CD14-positive monocyte (primary cell): Measurements from ENCODE around the gene TTC36. TPM values are rescaled to one million over a fixed set of nuclear protein-coding genes. Genes with fewer than 3 reads are reported as not detected.
A peak's percentile ranks its signal among the peaks of the same experiment; 100 is the strongest.

Experiments used
- DNase-seq, 3 donors: peaks; one replicate each; pipeline ENCODE4 v3.0.0-alpha.2; 2011 to 2022
- H2AFZ ChIP-seq: 2 replicates; pipeline ENCODE4 v1.6.0; 2012; ENCODE audit warnings: mild to moderate bottlenecking, low read depth, low read length, inconsistent platforms; ENCODE audit not compliant: insufficient read depth, poor library complexity, severe bottlenecking
- H3K27ac ChIP-seq, 2 donors: 1 replicate in 1 of 2; 2 replicates in 1 of 2; pipeline ENCODE4 v1.5.1; 2012 to 2013; ENCODE audit warnings: low read length in 2 of 2, control low read depth in 1 of 2, inconsistent platforms in 1 of 2, low read depth in 1 of 2, mild to moderate bottlenecking in 1 of 2
- H3K27me3 ChIP-seq, 2 donors: one replicate each; pipeline versions ENCODE4 v1.6.0 to v1.6.1; 2011 to 2013; ENCODE audit warnings: low read length in 2 of 2; ENCODE audit not compliant: control insufficient read depth in 2 of 2, insufficient read depth in 2 of 2
- H3K36me3 ChIP-seq, 2 donors: replicated peaks in 1 of 2; 1 replicate in 1 of 2; 2 replicates in 1 of 2; pipeline versions ENCODE4 v1.5.1 to v1.6.1; 2012 to 2013; ENCODE audit warnings: low read length in 2 of 2, control low read depth in 1 of 2, inconsistent platforms in 1 of 2, mild to moderate bottlenecking in 1 of 2; ENCODE audit not compliant: insufficient read depth in 2 of 2, control insufficient read depth in 1 of 2
- H3K4me1 ChIP-seq, 2 donors: 1 replicate in 1 of 2; 2 replicates in 1 of 2; pipeline versions ENCODE4 v1.5.1 to v1.6.1; 2012 to 2013; ENCODE audit warnings: low read length in 2 of 2, control low read depth in 1 of 2, inconsistent platforms in 1 of 2, mild to moderate bottlenecking in 1 of 2, moderate library complexity in 1 of 2; ENCODE audit not compliant: insufficient read depth in 2 of 2, control insufficient read depth in 1 of 2
- H3K4me2 ChIP-seq: replicated peaks from 2 replicates; pipeline ENCODE3; 2012; ENCODE audit warnings: low read length, moderate library complexity, mild to moderate bottlenecking; ENCODE audit not compliant: poor library complexity, severe bottlenecking; ENCODE audit errors: extremely low read depth
- H3K4me3 ChIP-seq, 3 experiments: fragments of 200-600 bp in 1 of 3; sonication (generic) in 1 of 3; replicated peaks in 1 of 3; 1 replicate in 2 of 3; 2 replicates in 1 of 3; pipeline ENCODE4 v1.5.1; 2011 to 2013; ENCODE audit warnings: low read length in 3 of 3, mild to moderate bottlenecking in 3 of 3, control low read depth in 2 of 3, low read depth in 2 of 3, inconsistent platforms in 1 of 3, moderate library complexity in 1 of 3
- H3K79me2 ChIP-seq: 2 replicates; pipeline ENCODE4 v1.6.0; 2012; ENCODE audit warnings: mild to moderate bottlenecking, control low read depth, inconsistent platforms, low read length, moderate library complexity; ENCODE audit not compliant: insufficient read depth
- H3K9ac ChIP-seq: 2 replicates; pipeline ENCODE4 v1.6.0; 2017; ENCODE audit warnings: low read length, mild to moderate bottlenecking; ENCODE audit not compliant: insufficient read depth, poor library complexity, severe bottlenecking
- H3K9me3 ChIP-seq, 2 donors: replicated peaks in 1 of 2; 1 replicate in 1 of 2; 2 replicates in 1 of 2; pipeline versions ENCODE4 v1.5.1 to v1.6.1; 2012 to 2013; ENCODE audit warnings: low read length in 2 of 2, control low read depth in 1 of 2; ENCODE audit not compliant: control insufficient read depth in 1 of 2, insufficient read depth in 1 of 2
- H4K20me1 ChIP-seq: 2 replicates; pipeline ENCODE4 v1.6.0; 2012; ENCODE audit warnings: mild to moderate bottlenecking, low read length, control low read depth, moderate library complexity; ENCODE audit not compliant: insufficient read depth
- H3K27ac Mint-ChIP-seq, 7 donors: one replicate each; pipeline ENCODE4 v1.8.0; 2020; ENCODE audit warnings: mild to moderate bottlenecking in 7 of 7, mixed read lengths in 7 of 7, moderate library complexity in 6 of 7, inconsistent platforms in 2 of 7
- H3K27me3 Mint-ChIP-seq, 3 donors: one replicate each; pipeline ENCODE4 v1.8.0; 2021 to 2022; ENCODE audit warnings: low read depth in 3 of 3, mild to moderate bottlenecking in 3 of 3, mixed read lengths in 3 of 3, moderate library complexity in 3 of 3, inconsistent platforms in 1 of 3
- H3K36me3 Mint-ChIP-seq, 2 donors: one replicate each; pipeline ENCODE4 v1.8.0; 2020; ENCODE audit warnings: mixed read lengths in 2 of 2, inconsistent platforms in 1 of 2, mild to moderate bottlenecking in 1 of 2
- H3K4me1 Mint-ChIP-seq: one replicate; pipeline ENCODE4 v1.8.0; 2020; ENCODE audit warnings: mild to moderate bottlenecking, mixed read lengths
- H3K4me3 Mint-ChIP-seq, 2 donors: one replicate each; pipeline ENCODE4 v1.8.0; 2020; ENCODE audit warnings: mild to moderate bottlenecking in 2 of 2, mixed read lengths in 2 of 2, moderate library complexity in 1 of 2
- H3K9me3 Mint-ChIP-seq, 7 donors: one replicate each; pipeline ENCODE4 v1.8.0; 2020 to 2022; ENCODE audit warnings: mixed read lengths in 7 of 7, mild to moderate bottlenecking in 6 of 7, moderate library complexity in 6 of 7, inconsistent platforms in 2 of 7
- WGBS: methylation state at CpG from one replicate; pipeline ENCODE4 v1.1.5; 2013; ENCODE audit warnings: missing lambda C conversion rate; ENCODE audit not compliant: insufficient coverage; 5-methylcytosine and 5-hydroxymethylcytosine counted together
- intact Hi-C, 2 donors: fragments of 100-400 bp; cut with micrococcal nuclease; formaldehyde crosslinking; loops; one replicate each; pipeline versions ENCODE4 v1.15.0 to v1.15.1; 2023
- polyA plus RNA-seq, 3 donors: library from polyadenylated mRNA; depleted of rRNA in 1 of 3; unstranded in 2 of 3; stranded (reverse) in 1 of 3; fragments of 300-500 nt in 2 of 3; fragments of >200 nt in 1 of 3; fragmentation: Illumina TruSeq in 2 of 3; gene quantifications; 1 replicate in 2 of 3; 2 replicates in 1 of 3; pipeline ENCODE4 v1.2.3, GENCODE V29; 2012 to 2021
- TF ChIP-seq, protein P1 (sequence below): fragments of 200-600 bp; IDR thresholded peaks from one replicate; pipeline ENCODE4 v1.8.0; 2022; ENCODE audit warnings: antibody characterized with exemption, mild to moderate bottlenecking

The TTC36 gene
- polyA plus RNA-seq, 3 donors: not detected

DNA sequence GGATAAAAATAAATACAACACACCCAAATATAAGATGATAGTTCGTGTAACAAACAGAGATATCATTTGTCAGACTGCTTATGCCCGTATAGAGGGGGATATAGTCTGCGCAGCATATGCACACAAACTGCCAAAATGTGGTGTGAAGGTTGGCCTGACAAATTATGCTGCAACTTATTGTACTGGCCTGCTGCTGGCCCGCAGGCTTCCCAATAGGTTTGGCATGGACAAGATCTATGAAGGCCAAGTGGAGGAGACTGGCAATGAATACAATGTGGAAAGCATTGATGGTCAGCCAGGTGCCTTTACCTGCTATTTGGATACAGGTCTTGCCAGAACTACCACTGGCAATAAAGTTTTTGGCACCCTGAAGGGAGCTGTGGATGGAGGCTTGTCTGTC is 33.5 kb downstream of the TTC36 start:
- Histone ChIP-seq H3K27ac (no peak overlapping the region), H4K20me1 (no peaks in the 10 kb centered on the region), H3K4me1 (peaks cover 4 to 6% of the 10 kb centered on the region in 2 donors), H3K36me3 (peaks cover 2 to 17% of the 10 kb centered on the region in 2 donors), H3K9me3 (no peaks in the 10 kb centered on the region), H2AFZ (no peak overlapping the region), H3K27me3 (no peaks in the 10 kb centered on the region), H3K4me3 (no peak overlapping the region), H3K79me2 (no peaks in the 10 kb centered on the region), H3K4me2 (no peak overlapping the region), H3K9ac (no peak overlapping the region)
- 97% methylated on average over 3 of the region's 4 CpGs for WGBS
- Mint-ChIP-seq H3K9me3 (no peaks in the 10 kb centered on the region), H3K4me3 (no peak overlapping the region), H3K27ac (no peak overlapping the region), H3K4me1 (peaks cover 8% of the 10 kb centered on the region), H3K36me3 (peaks cover 18 to 24% of the 10 kb centered on the region in 2 donors), H3K27me3 (peaks cover 0 to 2% (median 2%) of the 10 kb centered on the region in 3 donors)
- intact Hi-C loops: no loop called here
- TF ChIP-seq, protein P1, sequence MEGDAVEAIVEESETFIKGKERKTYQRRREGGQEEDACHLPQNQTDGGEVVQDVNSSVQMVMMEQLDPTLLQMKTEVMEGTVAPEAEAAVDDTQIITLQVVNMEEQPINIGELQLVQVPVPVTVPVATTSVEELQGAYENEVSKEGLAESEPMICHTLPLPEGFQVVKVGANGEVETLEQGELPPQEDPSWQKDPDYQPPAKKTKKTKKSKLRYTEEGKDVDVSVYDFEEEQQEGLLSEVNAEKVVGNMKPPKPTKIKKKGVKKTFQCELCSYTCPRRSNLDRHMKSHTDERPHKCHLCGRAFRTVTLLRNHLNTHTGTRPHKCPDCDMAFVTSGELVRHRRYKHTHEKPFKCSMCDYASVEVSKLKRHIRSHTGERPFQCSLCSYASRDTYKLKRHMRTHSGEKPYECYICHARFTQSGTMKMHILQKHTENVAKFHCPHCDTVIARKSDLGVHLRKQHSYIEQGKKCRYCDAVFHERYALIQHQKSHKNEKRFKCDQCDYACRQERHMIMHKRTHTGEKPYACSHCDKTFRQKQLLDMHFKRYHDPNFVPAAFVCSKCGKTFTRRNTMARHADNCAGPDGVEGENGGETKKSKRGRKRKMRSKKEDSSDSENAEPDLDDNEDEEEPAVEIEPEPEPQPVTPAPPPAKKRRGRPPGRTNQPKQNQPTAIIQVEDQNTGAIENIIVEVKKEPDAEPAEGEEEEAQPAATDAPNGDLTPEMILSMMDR: no peak
- DNase-seq: no peak

DNA sequence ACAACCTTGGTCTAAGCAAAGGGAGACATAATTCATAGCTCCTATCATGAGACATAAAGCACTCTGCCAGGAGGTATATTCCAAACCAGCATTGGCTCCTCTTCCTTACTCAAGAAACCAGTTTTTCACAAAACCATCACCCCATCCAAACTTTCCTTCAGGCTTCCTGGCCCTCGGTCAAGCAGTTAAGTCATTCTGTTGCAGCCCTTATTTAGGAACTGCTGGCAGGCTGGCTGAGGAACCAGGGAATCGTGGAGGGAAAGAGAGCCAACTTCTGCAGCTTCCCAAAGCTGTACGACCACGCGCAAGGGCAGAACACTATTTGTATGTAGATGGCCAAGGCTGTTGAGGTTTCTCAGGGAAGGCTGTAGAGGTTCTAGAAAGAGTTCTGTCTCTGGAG is 37.8 kb downstream of the TTC36 start:
- Histone ChIP-seq H3K9ac (no peak overlapping the region), H4K20me1 (no peaks in the 10 kb centered on the region), H2AFZ (peak overlapping the region; percentile 66), H3K36me3 (no peaks in the 10 kb centered on the region), H3K9me3 (no peaks in the 10 kb centered on the region), H3K27ac (no peak overlapping the region), H3K4me1 (peaks cover 4 to 6% of the 10 kb centered on the region in 2 donors), H3K4me2 (peak overlapping the region; percentile 97), H3K4me3 (no peak overlapping the region), H3K79me2 (no peaks in the 10 kb centered on the region), H3K27me3 (no peaks in the 10 kb centered on the region)
- Mint-ChIP-seq H3K9me3 (no peaks in the 10 kb centered on the region), H3K27me3 (peaks cover 0 to 2% (median 2%) of the 10 kb centered on the region in 3 donors), H3K4me1 (peaks cover 8% of the 10 kb centered on the region), H3K27ac (peak overlapping the region in 3 of 7 donors; percentile 24 to 88 (median 63)), H3K4me3 (peak overlapping the region; percentile 48 to 60), H3K36me3 (peaks cover 0 to 4% of the 10 kb centered on the region in 2 donors)
- TF ChIP-seq, protein P1: no peak
- WGBS: 29% methylated on average over 2 of the region's 5 CpGs
- intact Hi-C loops: no loop called here
- DNase-seq: no peak
